Neural progenitor cell (in vitro differentiated cells): ENCODE data around the gene ERMARD. TPM values are rescaled to one million over a fixed set of nuclear protein-coding genes. Genes with fewer than 3 reads are reported as not detected.

Experiments used
- DNase-seq: peaks from one replicate; pipeline ENCODE4 v3.0.0-alpha.2; 2016; ENCODE audit warnings: low spot score
- H2AFZ ChIP-seq: fragments of 200-600 bp; sonication (generic); replicated peaks from 2 replicates; pipeline ENCODE4 v1.6.1; 2016; ENCODE audit warnings: antibody characterized with exemption
- H3F3A ChIP-seq: fragments of 200-600 bp; sonication (generic); 2 replicates; pipeline ENCODE4 v1.6.1; 2016; ENCODE audit warnings: antibody characterized with exemption, low read depth
- H3K27ac ChIP-seq: fragments of 200-600 bp; sonication (generic); 2 replicates; pipeline ENCODE4 v1.5.1; 2016; ENCODE audit warnings: mild to moderate bottlenecking
- H3K27me3 ChIP-seq: fragments of 200-600 bp; sonication (generic); 2 replicates; pipeline ENCODE4 v1.6.1; 2016; ENCODE audit warnings: mild to moderate bottlenecking, moderate library complexity
- H3K36me3 ChIP-seq: fragments of 200-600 bp; sonication (generic); 2 replicates; pipeline ENCODE4 v1.5.1; 2016
- H3K4me1 ChIP-seq: fragments of 200-600 bp; sonication (generic); 2 replicates; pipeline ENCODE4 v1.6.1; 2016; ENCODE audit warnings: mixed run types
- H3K4me2 ChIP-seq: fragments of 200-600 bp; sonication (generic); 2 replicates; pipeline ENCODE4 v1.6.1; 2016
- H3K4me3 ChIP-seq: fragments of 200-600 bp; sonication (generic); 2 replicates; pipeline ENCODE4 v1.5.1; 2016
- H3K79me2 ChIP-seq: fragments of 200-600 bp; sonication (generic); 2 replicates; pipeline ENCODE4 v1.6.1; 2016; ENCODE audit warnings: low read depth
- H3K9ac ChIP-seq: fragments of 200-600 bp; sonication (generic); 2 replicates; pipeline ENCODE4 v1.6.1; 2016
- H3K9me3 ChIP-seq: fragments of 200-600 bp; sonication (generic); 2 replicates; pipeline ENCODE4 v1.5.1; 2016; ENCODE audit warnings: low read depth
- H4K20me1 ChIP-seq: fragments of 200-600 bp; sonication (generic); 2 replicates; pipeline ENCODE4 v1.6.1; 2016; ENCODE audit warnings: low read depth
- H3K27ac Mint-ChIP-seq: 3 replicates; pipeline ENCODE4 v1.8.0; 2021; ENCODE audit warnings: mixed read lengths
- H3K27me3 Mint-ChIP-seq: 2 replicates; pipeline ENCODE4 v1.8.0; 2022; ENCODE audit warnings: low read depth, mild to moderate bottlenecking, inconsistent platforms, moderate library complexity, mixed read lengths; ENCODE audit not compliant: insufficient read depth
- H3K36me3 Mint-ChIP-seq: 3 replicates; pipeline ENCODE4 v1.8.0; 2021; ENCODE audit warnings: mixed read lengths
- H3K4me1 Mint-ChIP-seq: 3 replicates; pipeline ENCODE4 v1.8.0; 2021; ENCODE audit warnings: mixed read lengths
- H3K4me3 Mint-ChIP-seq: 3 replicates; pipeline ENCODE4 v1.8.0; 2021; ENCODE audit warnings: mild to moderate bottlenecking, moderate library complexity, mixed read lengths
- H3K9me3 Mint-ChIP-seq: 3 replicates; pipeline ENCODE4 v1.8.0; 2020; ENCODE audit warnings: mixed read lengths
- CTCF ChIP-seq: fragments of 200-600 bp; sonication (generic); IDR thresholded peaks from 2 replicates; pipeline ENCODE4 v1.5.1; 2017; ENCODE audit warnings: antibody characterized with exemption, mild to moderate bottlenecking
- EZH2 ChIP-seq: fragments of 200-600 bp; sonication (generic); IDR thresholded peaks from 2 replicates; pipeline ENCODE4 v1.6.1; 2017; ENCODE audit warnings: antibody characterized with exemption, mild to moderate bottlenecking, moderate library complexity
- EZH2phosphoT487 ChIP-seq: fragments of 200-600 bp; sonication (generic); IDR thresholded peaks from 2 replicates; pipeline ENCODE4 v1.6.1; 2017; ENCODE audit warnings: antibody characterized with exemption
- total RNA-seq: library from RNA; depleted of rRNA; stranded (reverse); fragments of >200 nt; gene quantifications from 2 replicates; pipeline ENCODE4 v1.2.3, GENCODE V29; 2015; ENCODE audit warnings: low replicate concordance

ERMARD gene
- total RNA-seq, 1 donor from 2014 or later: 31.4 TPM

- H3K36me3 ChIP-seq: no peaks in the 10 kb centered on the region
- peaks cover 14% of the 10 kb centered on the region for H3K9me3 Mint-ChIP-seq
- H3K27me3 Mint-ChIP-seq: peaks cover 14% of the 10 kb centered on the region
- no peaks in the 10 kb centered on the region for H3K36me3 Mint-ChIP-seq
- no peaks in the 10 kb centered on the region for H3F3A ChIP-seq
- no peak overlapping the region for H3K9ac ChIP-seq
- H3K27me3 ChIP-seq: no peaks in the 10 kb centered on the region
- no peaks in the 10 kb centered on the region for H3K4me1 ChIP-seq
- no peak overlapping the region for H3K4me2 ChIP-seq
- no peak overlapping the region for H3K4me3 ChIP-seq
- peaks cover 17% of the 10 kb centered on the region for H3K4me1 Mint-ChIP-seq
- H3K27ac Mint-ChIP-seq: no peak overlapping the region
- TF ChIP-seq EZH2phosphoT487: no peak
- no peak overlapping the region for H3K4me3 Mint-ChIP-seq
- no peaks in the 10 kb centered on the region for H4K20me1 ChIP-seq
- no peak overlapping the region for H3K27ac ChIP-seq
- DNase-seq: no peak
- no peak overlapping the region for H2AFZ ChIP-seq
- H3K79me2 ChIP-seq: no peaks in the 10 kb centered on the region
- peaks cover 3% of the 10 kb centered on the region for H3K9me3 ChIP-seq
Measured at GRCh38 chr6:169824848-169825557, 73.6 kb downstream of the ERMARD start.

GRCh38 chr6:169825558-169826225 is 74.3 kb downstream of the ERMARD start:
- no peak overlapping the region for H3K4me2 ChIP-seq
- H3K27me3 Mint-ChIP-seq: peaks cover 14% of the 10 kb centered on the region
- H3K9me3 Mint-ChIP-seq: peaks cover 14% of the 10 kb centered on the region

DNA sequence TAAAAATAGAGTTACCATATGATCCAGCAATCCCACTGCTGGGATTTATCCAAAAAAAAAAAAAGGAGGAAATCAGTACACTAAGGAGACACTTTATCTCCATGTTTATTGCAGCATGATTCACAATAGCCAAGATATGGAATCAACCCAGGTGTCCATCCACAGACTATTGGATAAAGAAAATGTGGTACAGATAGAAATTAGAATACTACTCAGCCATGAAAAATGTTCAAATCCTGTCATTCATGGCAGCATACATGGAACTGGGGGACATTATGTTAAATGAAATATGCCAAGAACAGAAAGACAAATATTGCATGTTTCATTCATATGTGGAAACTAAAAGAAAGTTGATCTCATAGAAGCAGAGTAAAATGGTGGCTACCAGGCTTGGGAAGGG is 75.3 kb downstream of the ERMARD start:
- Histone ChIP-seq H3K9ac (no peak overlapping the region), H3K27me3 (peaks cover 14% of the 10 kb centered on the region), H3F3A (no peaks in the 10 kb centered on the region), H2AFZ (no peak overlapping the region), H3K27ac (no peak overlapping the region), H3K4me1 (no peaks in the 10 kb centered on the region), H3K4me3 (no peak overlapping the region), H4K20me1 (no peaks in the 10 kb centered on the region), H3K4me2 (no peak overlapping the region), H3K79me2 (no peaks in the 10 kb centered on the region), H3K9me3 (peaks cover 3% of the 10 kb centered on the region), H3K36me3 (no peaks in the 10 kb centered on the region)
- H3K4me3 Mint-ChIP-seq: no peak overlapping the region
- no peak overlapping the region for H3K27ac Mint-ChIP-seq
- no peak for DNase-seq
- H3K9me3 Mint-ChIP-seq: peaks cover 14% of the 10 kb centered on the region
- peaks cover 16% of the 10 kb centered on the region for H3K27me3 Mint-ChIP-seq
- peaks cover 18% of the 10 kb centered on the region for H3K4me1 Mint-ChIP-seq
- H3K36me3 Mint-ChIP-seq: no peaks in the 10 kb centered on the region
- TF ChIP-seq EZH2 (no peak), CTCF (no peak), EZH2phosphoT487 (no peak)

More at GRCh38 chr6:169825558-169826225, 74.3 kb downstream of the ERMARD start:
- peaks cover 3% of the 10 kb centered on the region for H3K9me3 ChIP-seq
- TF ChIP-seq EZH2phosphoT487: no peak
- H3K4me1 Mint-ChIP-seq: peaks cover 17% of the 10 kb centered on the region
- peaks cover 7% of the 10 kb centered on the region for H3K27me3 ChIP-seq
- H2AFZ ChIP-seq: no peak overlapping the region
- H3K4me1 ChIP-seq: no peaks in the 10 kb centered on the region
- H3K4me3 Mint-ChIP-seq: no peak overlapping the region
- H3K27ac ChIP-seq: no peak overlapping the region
- H3K27ac Mint-ChIP-seq: no peak overlapping the region
- no peak for DNase-seq
- H3K36me3 Mint-ChIP-seq: no peaks in the 10 kb centered on the region
- H3K36me3 ChIP-seq: no peaks in the 10 kb centered on the region
- H3K4me3 ChIP-seq: no peak overlapping the region
- H3F3A ChIP-seq: no peaks in the 10 kb centered on the region
- no peaks in the 10 kb centered on the region for H4K20me1 ChIP-seq
- no peak overlapping the region for H3K9ac ChIP-seq
- no peaks in the 10 kb centered on the region for H3K79me2 ChIP-seq

DNA sequence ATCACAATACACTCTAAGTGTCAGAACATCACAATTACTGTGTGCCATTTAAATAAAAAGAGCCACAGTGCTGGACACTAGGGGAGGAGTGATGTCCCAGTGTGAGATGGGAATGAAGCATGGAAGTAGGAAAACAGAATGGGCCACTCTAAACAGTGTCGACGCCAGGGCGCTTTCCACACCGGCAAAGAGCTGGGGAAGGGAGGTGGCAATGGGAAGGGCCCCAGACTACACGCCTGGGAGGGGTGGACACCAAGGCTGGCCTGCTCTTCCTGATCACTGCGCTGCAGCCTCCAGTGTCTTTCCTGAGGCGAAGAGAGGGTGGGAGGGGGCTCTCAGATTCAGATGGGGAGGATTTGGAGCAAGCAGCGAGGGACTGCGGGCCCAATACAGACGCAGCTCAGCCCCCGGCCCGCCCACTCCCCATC is 75.9 kb downstream of the ERMARD start:
- Histone ChIP-seq H3F3A (no peaks in the 10 kb centered on the region), H3K4me3 (no peak overlapping the region), H3K36me3 (no peaks in the 10 kb centered on the region), H4K20me1 (no peaks in the 10 kb centered on the region), H3K4me2 (no peak overlapping the region), H3K9me3 (peaks cover 3% of the 10 kb centered on the region), H3K4me1 (no peaks in the 10 kb centered on the region), H3K27ac (no peak overlapping the region), H3K79me2 (no peaks in the 10 kb centered on the region), H3K9ac (no peak overlapping the region), H3K27me3 (peaks cover 14% of the 10 kb centered on the region), H2AFZ (peak overlapping the region; percentile 76)
- DNase-seq: peak; percentile 28
- Mint-ChIP-seq H3K27me3 (peaks cover 18% of the 10 kb centered on the region), H3K9me3 (peaks cover 14% of the 10 kb centered on the region), H3K4me1 (peaks cover 23% of the 10 kb centered on the region), H3K4me3 (no peak overlapping the region), H3K36me3 (no peaks in the 10 kb centered on the region), H3K27ac (no peak overlapping the region)
- no peak for TF ChIP-seq EZH2
- no peak for TF ChIP-seq CTCF
- no peak for TF ChIP-seq EZH2phosphoT487
